DND-41 (cell line): ENCODE measurements around the gene ALDH9A1.

Experiments
- ATAC-seq: fragments of 200-7000 bp; cut with Tn5 transposase; 3 replicates; pipeline ENCODE4 v1.9.1; 2021; ENCODE audit warnings: low read depth; ENCODE audit not compliant: insufficient read depth
- DNase-seq: peaks from one replicate; pipeline ENCODE4 v3.0.0-alpha.2; 2020
- H2AFZ ChIP-seq: 2 replicates; pipeline ENCODE4 v1.6.0; 2012; ENCODE audit warnings: low read depth, low read length
- H3K27ac ChIP-seq: 2 replicates; pipeline ENCODE4 v1.5.1; 2012; ENCODE audit warnings: low read length, inconsistent platforms
- H3K27me3 ChIP-seq: fragments of 200-600 bp; sonication (generic); 2 replicates; pipeline ENCODE4 v1.6.0; 2012; ENCODE audit warnings: low read length, mild to moderate bottlenecking, inconsistent platforms; ENCODE audit not compliant: insufficient read depth, poor library complexity
- H3K36me3 ChIP-seq: 2 replicates; pipeline ENCODE4 v1.5.1; 2012; ENCODE audit warnings: low read length, inconsistent platforms; ENCODE audit not compliant: insufficient read depth
- H3K4me1 ChIP-seq: 2 replicates; pipeline ENCODE4 v1.5.1; 2012; ENCODE audit warnings: mild to moderate bottlenecking, low read length; ENCODE audit not compliant: insufficient read depth
- H3K4me2 ChIP-seq: 2 replicates; pipeline ENCODE4 v1.6.0; 2012; ENCODE audit warnings: mild to moderate bottlenecking, moderate library complexity, low read length, inconsistent platforms; ENCODE audit not compliant: insufficient read depth
- H3K4me3 ChIP-seq, 2 experiments: fragments of 200-600 bp in 1 of 2; shearing (Covaris generic) in 1 of 2; 2 replicates each; pipeline ENCODE4 v1.5.1; 2012 to 2016; ENCODE audit warnings: inconsistent platforms in 2 of 2, low read length in 2 of 2, mild to moderate bottlenecking in 2 of 2, low read depth in 1 of 2, moderate library complexity in 1 of 2
- H3K79me2 ChIP-seq: 2 replicates; pipeline ENCODE4 v1.6.0; 2012; ENCODE audit warnings: low read length, inconsistent platforms; ENCODE audit not compliant: insufficient read depth
- H3K9ac ChIP-seq: 2 replicates; pipeline ENCODE4 v1.6.0; 2012; ENCODE audit warnings: low read depth, mild to moderate bottlenecking, inconsistent platforms, low read length, moderate library complexity
- H3K9me3 ChIP-seq: 2 replicates; pipeline ENCODE4 v1.5.1; 2012; ENCODE audit warnings: low read length, moderate library complexity, mild to moderate bottlenecking, inconsistent platforms; ENCODE audit not compliant: insufficient read depth, severe bottlenecking
- H4K20me1 ChIP-seq: 2 replicates; pipeline ENCODE4 v1.6.0; 2012; ENCODE audit warnings: low read length; ENCODE audit not compliant: insufficient read depth
- CTCF ChIP-seq: IDR thresholded peaks from 2 replicates; pipeline ENCODE4 v1.5.1; 2012; ENCODE audit warnings: borderline replicate concordance, low read length, moderate library complexity, mild to moderate bottlenecking; ENCODE audit not compliant: poor library complexity, severe bottlenecking; ENCODE audit errors: extremely low read depth
- EZH2 ChIP-seq: IDR thresholded peaks from 3 replicates; pipeline ENCODE4 v1.6.1; 2012; ENCODE audit warnings: borderline replicate concordance, low read depth, mild to moderate bottlenecking, moderate library complexity, low read length, inconsistent platforms; ENCODE audit not compliant: severe bottlenecking

ALDH9A1 gene

DNA sequence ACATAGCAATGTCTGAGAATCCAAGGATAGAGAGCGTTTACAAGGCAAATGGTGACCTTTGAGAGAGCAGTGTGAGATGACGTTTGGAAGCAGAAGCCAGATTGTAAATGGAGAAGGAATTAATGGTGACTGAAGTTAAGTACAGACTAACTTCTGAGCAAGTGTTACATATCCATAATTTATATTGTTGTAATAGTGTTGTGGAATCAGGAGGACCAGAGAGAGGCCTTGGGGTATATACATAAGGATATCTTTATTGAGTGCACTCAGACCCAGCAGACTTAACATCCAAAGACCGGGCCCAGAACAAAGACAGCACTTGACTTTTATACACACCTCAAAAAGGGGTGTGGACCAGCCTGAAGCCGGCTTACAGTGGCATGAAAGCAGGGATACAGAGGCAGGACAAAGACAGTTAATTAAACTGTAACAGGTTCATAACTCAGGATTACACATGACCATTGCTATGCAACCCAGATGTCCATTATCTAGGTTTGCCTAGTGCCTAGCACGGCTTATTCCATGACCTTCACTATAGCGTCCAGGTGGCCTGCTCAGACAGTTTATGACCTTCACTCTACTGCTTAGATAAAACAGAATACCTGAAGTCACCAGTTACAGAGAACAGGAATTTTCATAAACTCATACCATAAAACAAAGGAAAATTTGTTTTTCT, 70.1 kb downstream of the ALDH9A1 start:
- Histone ChIP-seq H3K9ac (no peak overlapping the region), H3K4me2 (no peak overlapping the region), H2AFZ (no peak overlapping the region), H3K36me3 (no peaks in the 10 kb centered on the region; the same call in 1 of the 2 replicates), H3K79me2 (peaks cover 4% of the 10 kb centered on the region; the same call in 1 of the 2 replicates), H3K9me3 (no peaks in the 10 kb centered on the region), H3K27me3 (peaks cover 4% of the 10 kb centered on the region), H3K4me1 (peaks cover 30% of the 10 kb centered on the region), H4K20me1 (no peaks in the 10 kb centered on the region), H3K4me3 (no peak overlapping the region), H3K27ac (no peak overlapping the region)
- TF ChIP-seq EZH2 (no peak), CTCF (no peak)
- ATAC-seq (no peak), DNase-seq (no peak)

DNA sequence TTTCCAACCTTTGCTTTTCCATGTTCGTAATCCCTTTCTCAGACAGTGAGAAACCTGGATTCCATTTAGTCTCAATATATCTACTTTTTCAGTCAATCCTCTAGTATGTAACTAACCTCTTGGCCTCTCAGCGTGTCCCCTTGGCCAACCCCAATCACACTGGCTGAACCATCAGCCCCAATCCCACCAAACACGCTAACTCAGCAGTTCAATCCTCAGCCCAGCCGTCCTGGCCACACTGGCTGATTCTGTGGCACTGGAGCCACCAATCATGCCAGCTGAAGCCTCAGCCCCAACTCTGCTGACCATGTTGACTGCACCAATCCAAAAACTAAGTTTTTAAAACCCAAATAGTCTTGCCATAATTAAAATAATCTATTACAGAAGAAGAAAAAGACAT, 73.9 kb downstream of the ALDH9A1 start:
- H3K4me1 ChIP-seq: 0 out of 2 replicates have a peak, but pooled peaks cover 3% of the 10 kb centered on the region
- DNase-seq (no peak), ATAC-seq (no peak)
- peaks cover 12% of the 10 kb centered on the region for H3K27me3 ChIP-seq
- no peaks in the 10 kb centered on the region for H3K79me2 ChIP-seq
- no peak overlapping the region for H2AFZ ChIP-seq
- no peaks in the 10 kb centered on the region for H3K36me3 ChIP-seq
- H3K4me2 ChIP-seq: no peak overlapping the region
- H3K9me3 ChIP-seq: no peaks in the 10 kb centered on the region
- H3K27ac ChIP-seq: no peak overlapping the region
- TF ChIP-seq CTCF (no peak), EZH2 (no peak)
- no peak overlapping the region for H3K4me3 ChIP-seq
- H4K20me1 ChIP-seq: no peaks in the 10 kb centered on the region
- H3K9ac ChIP-seq: no peak overlapping the region

GRCh38 chr1:165623624-165624023, 74.7 kb downstream of the ALDH9A1 start:
- peaks cover 12% of the 10 kb centered on the region for H3K27me3 ChIP-seq
- TF ChIP-seq EZH2 (no peak), CTCF (no peak)
- no peak overlapping the region for H3K4me2 ChIP-seq
- H3K79me2 ChIP-seq: no peaks in the 10 kb centered on the region
- H2AFZ ChIP-seq: no peak overlapping the region
- ATAC-seq (no peak), DNase-seq (no peak)
- H3K9me3 ChIP-seq: no peaks in the 10 kb centered on the region
- H3K36me3 ChIP-seq: no peaks in the 10 kb centered on the region
- no peaks in the 10 kb centered on the region for H4K20me1 ChIP-seq
- no peak overlapping the region for H3K27ac ChIP-seq
- no peak overlapping the region for H3K9ac ChIP-seq
- H3K4me3 ChIP-seq: no peak overlapping the region
- no peaks in the 10 kb centered on the region for H3K4me1 ChIP-seq

- H2AFZ ChIP-seq: no peak overlapping the region
- H3K9ac ChIP-seq: no peak overlapping the region
- no peak overlapping the region for H3K4me3 ChIP-seq
- no peaks in the 10 kb centered on the region for H3K79me2 ChIP-seq
- no peaks in the 10 kb centered on the region for H3K9me3 ChIP-seq
- ATAC-seq (no peak), DNase-seq (no peak)
- no peaks in the 10 kb centered on the region for H3K4me1 ChIP-seq
- no peaks in the 10 kb centered on the region for H4K20me1 ChIP-seq
- H3K27me3 ChIP-seq: peaks cover 22% of the 10 kb centered on the region
- H3K36me3 ChIP-seq: no peaks in the 10 kb centered on the region
- no peak overlapping the region for H3K4me2 ChIP-seq
- TF ChIP-seq EZH2 (no peak), CTCF (no peak)
- no peak overlapping the region for H3K27ac ChIP-seq
These were observed 78.7 kb downstream of the ALDH9A1 start for GRCh38 chr1:165619647-165620151.
